PC-3 (cell line): ENCODE results near the gene FLNC.
A peak's percentile ranks its signal among the peaks of the same experiment; 100 is the strongest.

Experiments used
- EZH2phosphoT487 ChIP-seq: fragments of 300-600 bp; sonication (generic); IDR thresholded peaks from 2 replicates; pipeline ENCODE4 v1.6.1; 2018; ENCODE audit warnings: mild to moderate bottlenecking, antibody characterized with exemption, low read length, borderline replicate concordance
- TF ChIP-seq, protein P1 (sequence below): fragments of 300-600 bp; sonication (generic); conservative IDR thresholded peaks from 2 replicates; pipeline ENCODE4 v1.5.1; 2017; ENCODE audit warnings: antibody characterized with exemption, low read depth, mild to moderate bottlenecking, low read length

DNA sequence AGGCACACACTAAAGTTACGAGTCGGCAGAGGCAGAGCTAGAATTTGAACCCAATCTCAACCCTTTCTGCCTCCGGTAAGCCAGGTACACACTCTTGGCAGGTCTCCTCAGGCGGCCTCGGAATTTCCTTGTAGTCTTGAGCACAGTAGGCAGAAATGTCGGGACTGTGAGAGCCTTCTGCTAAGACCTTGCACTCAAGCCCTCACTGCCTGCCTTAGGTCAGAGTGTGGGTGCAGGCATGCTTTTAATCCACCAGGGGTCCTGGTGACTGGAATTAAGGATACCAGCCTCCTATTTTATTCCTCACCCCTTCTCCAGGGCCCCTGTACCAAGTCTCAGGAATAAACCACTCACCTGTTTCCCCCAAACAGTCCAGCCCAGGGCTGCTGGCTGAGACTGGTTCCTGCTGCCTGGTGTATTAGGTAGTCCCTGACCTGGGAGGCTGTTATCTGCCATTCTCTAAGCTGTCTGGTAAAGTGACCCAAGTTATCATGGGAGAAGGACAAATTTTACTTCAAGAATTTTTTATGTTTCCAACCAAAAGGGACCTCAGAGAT, 33.3 kb downstream of the FLNC start:
- TF ChIP-seq EZH2phosphoT487 = no peak
- TF ChIP-seq, protein P1, sequence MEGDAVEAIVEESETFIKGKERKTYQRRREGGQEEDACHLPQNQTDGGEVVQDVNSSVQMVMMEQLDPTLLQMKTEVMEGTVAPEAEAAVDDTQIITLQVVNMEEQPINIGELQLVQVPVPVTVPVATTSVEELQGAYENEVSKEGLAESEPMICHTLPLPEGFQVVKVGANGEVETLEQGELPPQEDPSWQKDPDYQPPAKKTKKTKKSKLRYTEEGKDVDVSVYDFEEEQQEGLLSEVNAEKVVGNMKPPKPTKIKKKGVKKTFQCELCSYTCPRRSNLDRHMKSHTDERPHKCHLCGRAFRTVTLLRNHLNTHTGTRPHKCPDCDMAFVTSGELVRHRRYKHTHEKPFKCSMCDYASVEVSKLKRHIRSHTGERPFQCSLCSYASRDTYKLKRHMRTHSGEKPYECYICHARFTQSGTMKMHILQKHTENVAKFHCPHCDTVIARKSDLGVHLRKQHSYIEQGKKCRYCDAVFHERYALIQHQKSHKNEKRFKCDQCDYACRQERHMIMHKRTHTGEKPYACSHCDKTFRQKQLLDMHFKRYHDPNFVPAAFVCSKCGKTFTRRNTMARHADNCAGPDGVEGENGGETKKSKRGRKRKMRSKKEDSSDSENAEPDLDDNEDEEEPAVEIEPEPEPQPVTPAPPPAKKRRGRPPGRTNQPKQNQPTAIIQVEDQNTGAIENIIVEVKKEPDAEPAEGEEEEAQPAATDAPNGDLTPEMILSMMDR = peak; percentile 65
